Keratinocyte (primary cell): ENCODE results near the gene MIS18A.
"Not testable (repeated sequence)": the region's sequence is repeated elsewhere in the genome, so short reads cannot be mapped to it uniquely, and the experiment has no call there.

Experiments
- EZH2 ChIP-seq: IDR thresholded peaks from one replicate; pipeline ENCODE4 v1.6.1; 2012; ENCODE audit warnings: inconsistent platforms, mild to moderate bottlenecking, low read length, moderate library complexity
- TF ChIP-seq, protein P1 (sequence below), 3 experiments: IDR thresholded peaks in 1 of 3; conservative IDR thresholded peaks in 1 of 3; optimal IDR thresholded peaks in 1 of 3; 2 replicates in 2 of 3; 3 replicates in 1 of 3; pipeline versions ENCODE3 to v1.5.1; 2011; ENCODE audit warnings: low read length in 3 of 3, mild to moderate bottlenecking in 3 of 3, moderate library complexity in 2 of 3, control low read depth in 1 of 3, inconsistent platforms in 1 of 3; ENCODE audit not compliant: insufficient read depth in 2 of 3; ENCODE audit errors: extremely low read depth in 1 of 3

GRCh38 chr21:32258786-32259048 lies 20.1 kb downstream of the MIS18A start:
- TF ChIP-seq, protein P1, sequence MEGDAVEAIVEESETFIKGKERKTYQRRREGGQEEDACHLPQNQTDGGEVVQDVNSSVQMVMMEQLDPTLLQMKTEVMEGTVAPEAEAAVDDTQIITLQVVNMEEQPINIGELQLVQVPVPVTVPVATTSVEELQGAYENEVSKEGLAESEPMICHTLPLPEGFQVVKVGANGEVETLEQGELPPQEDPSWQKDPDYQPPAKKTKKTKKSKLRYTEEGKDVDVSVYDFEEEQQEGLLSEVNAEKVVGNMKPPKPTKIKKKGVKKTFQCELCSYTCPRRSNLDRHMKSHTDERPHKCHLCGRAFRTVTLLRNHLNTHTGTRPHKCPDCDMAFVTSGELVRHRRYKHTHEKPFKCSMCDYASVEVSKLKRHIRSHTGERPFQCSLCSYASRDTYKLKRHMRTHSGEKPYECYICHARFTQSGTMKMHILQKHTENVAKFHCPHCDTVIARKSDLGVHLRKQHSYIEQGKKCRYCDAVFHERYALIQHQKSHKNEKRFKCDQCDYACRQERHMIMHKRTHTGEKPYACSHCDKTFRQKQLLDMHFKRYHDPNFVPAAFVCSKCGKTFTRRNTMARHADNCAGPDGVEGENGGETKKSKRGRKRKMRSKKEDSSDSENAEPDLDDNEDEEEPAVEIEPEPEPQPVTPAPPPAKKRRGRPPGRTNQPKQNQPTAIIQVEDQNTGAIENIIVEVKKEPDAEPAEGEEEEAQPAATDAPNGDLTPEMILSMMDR (optimal IDR thresholded peaks at IDR 0.05 in 1 of 3, IDR thresholded peaks at IDR 0.05 in 1 of 3, conservative IDR thresholded peaks at IDR 0.05 in 1 of 3; ENCODE audit: extremely low read depth in 1 of 3, insufficient read depth in 2 of 3, low read length in 3 of 3), result not testable (repeated sequence)
- not testable (repeated sequence) for TF ChIP-seq EZH2
